ENCODE results near the gene MAGI2.

MAGI2 gene

DNA sequence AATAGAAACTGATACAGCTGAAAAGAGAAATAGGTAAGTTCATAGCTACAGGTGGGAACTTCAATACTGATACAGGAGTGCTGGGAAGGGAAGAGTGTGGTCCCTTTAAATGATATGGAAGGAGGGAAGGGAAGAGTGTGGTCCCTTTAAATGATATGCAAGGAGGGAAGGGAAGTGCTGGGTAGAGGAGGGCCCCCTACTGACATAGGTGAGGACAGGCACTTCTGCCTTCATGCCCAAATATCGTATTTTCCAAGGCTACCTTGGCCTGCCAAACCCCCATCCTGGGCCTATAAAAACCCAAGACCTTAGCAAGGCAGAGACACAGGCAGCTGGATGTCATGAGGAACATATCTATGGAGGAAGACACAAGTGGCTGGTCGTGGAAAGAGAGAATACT is 92.3 kb downstream of the MAGI2 start:
- no peak for DNase-seq

DNA sequence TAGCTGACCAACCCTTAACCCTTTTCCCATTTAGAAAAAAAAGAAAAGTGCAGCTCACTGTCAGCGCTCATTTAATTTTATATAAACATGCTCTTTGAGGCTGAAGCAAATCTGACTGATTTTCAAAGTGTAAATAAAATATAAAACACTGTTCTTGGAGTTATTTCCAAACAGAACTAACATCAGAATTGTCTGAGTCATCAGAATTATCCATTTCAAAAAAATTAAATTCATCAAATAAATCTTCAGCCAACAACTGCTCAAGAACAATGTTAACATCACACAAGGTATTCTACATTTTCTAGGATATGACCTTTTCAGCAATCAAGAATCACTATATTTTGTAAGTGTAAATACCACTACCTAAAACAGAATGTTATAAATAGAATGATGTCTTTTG is 93.6 kb downstream of the MAGI2 start:
- DNase-seq = no peak

DNA sequence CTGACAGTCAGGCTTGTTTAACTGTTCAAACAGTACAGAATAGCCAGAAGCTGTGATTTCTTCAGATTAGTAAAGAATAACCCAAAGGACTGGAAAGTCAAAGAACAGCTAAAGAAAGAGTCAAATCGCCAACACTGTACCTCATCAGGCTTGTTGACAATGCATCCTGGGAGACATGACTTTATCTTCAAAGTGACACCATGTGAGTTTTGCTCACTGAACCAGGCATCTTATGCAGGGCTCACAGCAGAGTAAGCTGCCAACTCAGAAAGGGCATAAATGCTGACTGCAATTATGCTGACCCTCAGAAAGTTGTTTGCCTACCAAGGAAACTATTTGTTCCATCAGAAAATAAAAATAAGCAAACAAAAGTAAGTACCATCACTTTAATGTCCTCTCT is 96.4 kb downstream of the MAGI2 start:
- no peak for DNase-seq

GRCh38 chr7:79353720-79354468 is 99.6 kb downstream of the MAGI2 start:
- no peak for DNase-seq

- no peak for DNase-seq
Measured at GRCh38 chr7:79352323-79352722, 101.1 kb downstream of the MAGI2 start.

- no peak for DNase-seq
Measured at GRCh38 chr7:79347351-79347750, 106.1 kb downstream of the MAGI2 start.

- no peak for DNase-seq
Measured at GRCh38 chr7:79341902-79342301, 111.6 kb downstream of the MAGI2 start.

DNA sequence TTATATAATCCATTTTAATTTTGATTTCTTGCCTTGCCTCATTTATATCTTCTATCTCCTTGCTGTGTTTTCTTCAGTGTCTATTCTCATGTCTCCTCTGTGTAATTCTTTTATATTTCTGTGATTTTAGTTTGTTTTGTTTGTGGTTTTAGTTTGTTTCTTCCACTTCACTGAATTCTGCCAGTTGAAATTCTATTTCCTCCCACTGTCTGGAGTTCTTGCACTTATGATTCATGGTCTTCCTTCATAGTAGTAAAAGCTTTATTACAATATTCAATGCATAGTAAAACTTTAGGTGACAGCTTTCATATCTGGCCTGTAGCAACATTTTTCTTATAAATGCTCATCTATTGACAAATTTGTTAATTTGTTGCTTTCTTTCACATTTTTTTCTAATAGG is 113.3 kb downstream of the MAGI2 start:
- no peak for DNase-seq

DNA sequence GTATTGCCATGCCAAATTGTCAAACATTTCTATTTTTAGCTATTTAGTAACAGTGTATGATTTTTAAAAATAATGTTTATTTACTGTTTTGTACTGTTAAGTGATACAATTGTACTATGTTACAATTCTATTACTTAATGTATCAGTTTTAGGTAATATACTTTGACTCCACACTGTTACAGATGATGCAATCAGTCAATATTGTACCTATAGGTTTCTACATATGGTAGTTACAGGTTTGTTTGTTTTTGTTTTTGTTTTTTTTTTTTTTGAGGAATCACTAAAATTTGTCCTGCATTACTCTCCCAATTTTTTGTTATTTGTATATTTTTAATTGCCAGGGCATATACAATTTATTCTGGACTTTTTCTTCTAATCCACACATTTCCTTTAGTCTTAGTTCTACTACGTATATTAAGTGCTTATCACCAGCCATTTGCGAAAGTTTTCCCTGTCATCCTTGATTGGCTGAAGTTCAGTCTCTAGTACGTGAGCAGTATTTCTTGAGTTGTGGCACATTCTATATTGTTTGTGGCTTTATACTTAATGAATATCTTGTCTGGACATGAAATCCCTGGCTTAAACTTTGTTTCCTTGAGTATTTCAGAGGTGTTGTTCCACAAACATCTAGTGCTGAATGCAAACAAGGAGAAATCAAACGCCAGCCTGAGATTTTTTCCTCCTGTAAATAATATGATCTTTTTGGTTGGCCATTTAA is 114.1 kb downstream of the MAGI2 start:
- no peak for DNase-seq

GRCh38 chr7:79337717-79338116 is 115.8 kb downstream of the MAGI2 start:
- DNase-seq = no peak

GRCh38 chr7:79334841-79335240 is 118.6 kb downstream of the MAGI2 start:
- DNase-seq = no peak

DNA sequence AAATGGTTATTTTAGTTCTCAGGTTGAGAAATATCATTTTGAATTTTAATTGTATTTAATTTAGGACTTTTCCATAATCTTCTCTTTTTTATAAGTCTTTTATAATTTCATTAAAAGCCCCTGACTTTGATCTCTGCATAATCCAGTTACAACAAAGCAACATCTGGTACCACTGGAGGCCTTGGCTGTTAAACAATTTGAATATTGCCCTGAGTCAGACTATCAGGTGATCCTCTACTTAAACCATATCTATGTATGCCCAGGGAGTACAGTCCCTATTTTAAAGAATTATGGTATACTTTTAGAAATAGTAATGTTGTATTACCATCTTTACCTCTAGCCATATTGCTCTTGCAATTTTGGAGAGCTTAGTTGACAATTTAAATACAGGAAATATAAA is 119.1 kb downstream of the MAGI2 start:
- no peak for DNase-seq

DNA sequence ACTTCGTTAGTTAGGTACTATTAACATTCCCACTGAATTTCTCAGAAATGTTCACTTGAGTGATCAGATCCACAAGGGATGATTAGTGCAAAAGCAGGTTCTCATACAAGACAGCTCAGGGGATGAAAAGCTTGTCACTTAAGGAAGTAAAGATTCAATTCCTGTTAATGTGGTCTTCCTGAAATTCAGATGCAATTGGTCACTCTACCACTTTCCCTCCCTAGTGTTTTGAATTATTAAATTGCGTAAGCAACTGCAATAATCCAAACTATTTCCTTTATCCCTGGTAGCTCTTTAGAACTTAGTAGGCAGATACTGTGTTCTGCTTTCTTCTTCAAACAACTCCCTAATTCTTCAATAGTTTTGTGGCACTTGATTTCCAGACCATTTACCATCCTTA is 121.4 kb downstream of the MAGI2 start:
- DNase-seq = no peak

- DNase-seq = no peak
Measured at GRCh38 chr7:79329464-79329863, 124.0 kb downstream of the MAGI2 start.

DNA sequence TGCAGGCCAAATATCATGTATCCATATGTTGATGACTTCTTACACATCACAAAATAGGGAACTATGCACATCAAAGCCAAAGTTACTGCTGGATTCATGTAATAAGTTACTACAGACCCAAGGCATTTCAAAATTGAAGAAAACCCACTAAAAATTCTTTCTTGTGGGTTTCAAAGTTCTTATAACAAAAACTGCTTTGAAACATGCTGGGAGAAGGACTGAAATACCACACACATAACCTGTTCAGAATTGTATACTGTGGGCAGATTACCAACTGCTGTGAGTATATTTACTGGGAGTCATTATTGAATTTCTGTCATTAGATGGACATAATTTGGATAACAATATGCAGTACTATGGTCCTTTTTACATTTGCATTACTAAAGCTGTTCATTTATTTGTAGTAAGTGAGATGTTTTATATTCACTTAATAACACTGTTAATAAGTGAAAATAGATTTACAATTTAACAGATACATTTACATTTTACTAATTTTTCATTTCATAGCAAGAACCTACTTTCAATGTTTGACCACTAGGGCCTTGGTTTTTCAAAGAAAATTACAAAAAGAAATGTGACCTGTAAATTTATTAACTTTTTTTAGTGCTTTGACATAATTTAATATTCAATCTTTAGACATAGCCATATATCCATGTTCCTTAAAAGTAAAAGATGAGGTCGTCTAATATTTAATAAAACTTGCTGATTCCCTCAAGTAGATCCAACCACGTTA is 132.6 kb downstream of the MAGI2 start:
- no peak for DNase-seq

DNA sequence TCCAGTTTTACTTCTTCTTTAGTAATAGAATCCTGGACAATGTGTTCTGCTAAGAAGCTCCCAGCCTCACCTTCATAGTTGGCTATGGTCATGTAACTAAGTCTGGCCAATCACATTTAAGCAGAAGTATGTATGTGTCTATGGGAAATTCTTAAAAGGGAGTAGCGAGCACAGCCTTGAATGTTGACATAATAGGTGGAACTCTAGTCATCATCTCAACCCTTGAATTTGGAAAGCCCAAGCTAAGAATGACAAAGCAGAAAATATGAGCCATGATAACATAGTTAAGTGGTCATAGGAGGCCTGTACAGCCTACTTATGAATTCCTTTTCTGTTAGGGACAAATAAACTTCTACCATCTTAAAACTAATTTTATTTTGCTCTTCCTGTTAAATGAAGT is 134.1 kb downstream of the MAGI2 start:
- DNase-seq = no peak

- no peak for DNase-seq
Measured at GRCh38 chr7:79317728-79318127, 135.7 kb downstream of the MAGI2 start.

- no peak for DNase-seq
Measured at GRCh38 chr7:79312022-79312421, 141.4 kb downstream of the MAGI2 start.

- no peak for DNase-seq
Measured at GRCh38 chr7:79308192-79308591, 145.3 kb downstream of the MAGI2 start.

GRCh38 chr7:79307376-79307775 is 146.1 kb downstream of the MAGI2 start:
- DNase-seq = no peak

- no peak for DNase-seq
Measured at GRCh38 chr7:79304711-79305110, 148.8 kb downstream of the MAGI2 start.

DNA sequence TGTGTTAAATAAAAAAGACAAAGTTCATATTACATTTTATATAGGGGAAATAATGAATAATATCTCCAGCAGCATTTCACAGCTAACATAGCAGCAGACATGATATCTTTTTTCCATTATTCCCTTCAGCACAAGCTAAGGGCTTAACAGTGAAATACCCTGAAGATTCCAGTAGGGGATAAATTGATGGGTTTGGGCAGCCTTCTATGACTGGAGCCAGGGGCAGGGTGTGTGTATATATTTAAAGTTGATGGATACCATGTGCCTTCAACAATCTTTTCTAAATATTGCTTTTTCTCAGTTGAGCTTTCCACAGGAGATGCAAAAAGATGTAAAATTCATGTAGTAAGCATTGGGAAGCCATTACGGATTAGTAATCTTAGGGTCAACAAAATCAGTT is 151.2 kb downstream of the MAGI2 start:
- DNase-seq = no peak

DNA sequence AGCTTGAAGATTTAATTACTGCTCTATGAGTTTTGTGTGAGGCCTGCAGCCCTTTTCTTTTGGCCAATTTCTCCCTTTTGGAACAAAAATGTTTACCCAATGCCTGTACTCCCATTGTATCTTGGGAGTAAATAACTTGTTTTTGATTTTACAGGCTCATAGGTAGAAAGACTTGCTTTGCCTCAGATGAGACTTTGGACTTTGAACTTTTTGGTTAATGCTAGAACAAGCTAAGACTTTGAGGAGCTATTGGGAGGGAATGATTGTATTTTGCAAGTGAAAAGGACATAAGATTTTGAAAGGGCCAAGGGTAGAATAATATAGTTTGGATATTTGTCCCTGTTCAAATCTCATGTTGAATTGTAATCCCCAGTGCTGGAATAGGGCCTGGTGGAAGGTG is 152.0 kb downstream of the MAGI2 start:
- no peak for DNase-seq

DNA sequence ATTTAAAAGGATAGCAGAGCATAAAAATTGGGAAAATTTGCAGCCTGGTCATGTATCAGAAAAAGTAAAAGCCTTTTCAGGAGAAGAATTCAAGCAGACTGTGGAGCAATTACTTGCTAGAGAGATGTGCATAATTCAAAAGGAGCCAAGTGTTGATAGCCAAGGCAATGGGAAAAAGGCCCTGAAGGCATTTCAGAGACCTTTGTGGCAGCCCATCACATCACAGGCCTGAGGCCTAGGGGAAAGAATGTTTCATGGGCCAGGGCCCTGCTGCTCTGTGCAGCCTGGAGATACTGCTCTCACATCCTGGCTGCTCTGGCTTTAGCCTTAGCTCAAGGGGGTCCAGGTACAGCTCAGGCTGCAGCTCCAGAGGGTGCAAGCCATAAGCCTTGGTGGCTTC is 152.9 kb downstream of the MAGI2 start:
- DNase-seq = no peak
